Effector memory CD8-positive, alpha-beta T cell (primary cell): ENCODE measurements around the gene RBMX.

Experiments
- ATAC-seq: fragments of 150-1000 bp; cut with Tn5 transposase; replicated peaks from 2 replicates; pipeline ENCODE4 v1.10.0; 2021; ENCODE audit warnings: mild to moderate bottlenecking, moderate library complexity
- DNase-seq, 3 experiments: peaks; one replicate each; pipeline ENCODE4 v3.0.0; 2021
- H3K27ac Mint-ChIP-seq, 2 donors: one replicate each; pipeline ENCODE4 v1.8.0; 2022; ENCODE audit warnings: mild to moderate bottlenecking in 2 of 2, mixed read lengths in 2 of 2, moderate library complexity in 2 of 2
- H3K27me3 Mint-ChIP-seq, 2 donors: one replicate each; pipeline ENCODE4 v1.8.0; 2022; ENCODE audit warnings: mixed read lengths in 2 of 2
- H3K36me3 Mint-ChIP-seq: one replicate; pipeline ENCODE4 v1.8.0; 2022; ENCODE audit warnings: mild to moderate bottlenecking, moderate library complexity, mixed read lengths; ENCODE audit not compliant: insufficient read depth
- H3K4me1 Mint-ChIP-seq, 2 donors: one replicate each; pipeline ENCODE4 v1.8.0; 2022; ENCODE audit warnings: low read depth in 2 of 2, mixed read lengths in 2 of 2
- H3K4me3 Mint-ChIP-seq, 2 donors: one replicate each; pipeline ENCODE4 v1.8.0; 2022; ENCODE audit warnings: mild to moderate bottlenecking in 2 of 2, mixed read lengths in 2 of 2, moderate library complexity in 2 of 2
- H3K9me3 Mint-ChIP-seq, 2 donors: one replicate each; pipeline ENCODE4 v1.8.0; 2022; ENCODE audit warnings: mixed read lengths in 2 of 2

RBMX gene

GRCh38 chrX:136850441-136851175 lies 29.9 kb downstream of the RBMX start:
- H3K27ac Mint-ChIP-seq, result no peak overlapping the region
- H3K9me3 Mint-ChIP-seq, result no peaks in the 10 kb centered on the region
- DNase-seq (no peak), ATAC-seq (no peak)
- peaks cover 36% of the 10 kb centered on the region for H3K36me3 Mint-ChIP-seq
- no peak overlapping the region for H3K4me3 Mint-ChIP-seq
- no peaks in the 10 kb centered on the region for H3K4me1 Mint-ChIP-seq
- H3K27me3 Mint-ChIP-seq, result no peaks in the 10 kb centered on the region

- peaks cover 30% of the 10 kb centered on the region for H3K36me3 Mint-ChIP-seq
- no peak for ATAC-seq
- H3K9me3 Mint-ChIP-seq, result no peaks in the 10 kb centered on the region
- no peak overlapping the region for H3K4me3 Mint-ChIP-seq
- no peak for DNase-seq
- H3K4me1 Mint-ChIP-seq, result no peaks in the 10 kb centered on the region
- H3K27ac Mint-ChIP-seq, result no peak overlapping the region
- H3K27me3 Mint-ChIP-seq, result no peaks in the 10 kb centered on the region
Measured at GRCh38 chrX:136849395-136849794, 31.1 kb downstream of the RBMX start.

DNA sequence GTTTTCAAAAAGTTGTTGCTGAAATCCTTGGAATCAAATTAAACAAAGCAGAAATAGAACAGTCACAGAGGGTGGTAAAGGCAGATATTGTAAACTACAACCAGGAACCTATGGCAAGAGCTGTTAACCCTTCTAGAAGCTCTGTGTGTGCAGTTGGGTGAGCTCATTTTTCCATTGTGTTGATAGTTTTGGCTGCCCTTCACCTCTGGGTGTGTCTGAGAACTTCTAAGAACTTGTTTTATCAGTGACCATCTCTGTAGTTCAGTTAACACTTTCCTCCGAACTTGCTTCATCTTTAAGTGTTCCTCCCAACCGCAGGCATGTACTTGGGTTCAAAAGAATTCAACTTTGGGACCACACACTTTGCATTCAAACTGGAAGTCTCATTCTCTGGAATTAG lies 32.7 kb downstream of the RBMX start:
- no peak for ATAC-seq
- peaks cover 31% of the 10 kb centered on the region for H3K36me3 Mint-ChIP-seq

GRCh38 chrX:136839196-136839595 lies 41.3 kb downstream of the RBMX start:
- no peak for ATAC-seq
- peaks cover 8% of the 10 kb centered on the region for H3K36me3 Mint-ChIP-seq

More for the DNA sequence above, 32.7 kb downstream of the RBMX start:
- no peaks in the 10 kb centered on the region for H3K4me1 Mint-ChIP-seq
- no peaks in the 10 kb centered on the region for H3K9me3 Mint-ChIP-seq
- no peak overlapping the region for H3K27ac Mint-ChIP-seq
- DNase-seq, result no peak
- no peak overlapping the region for H3K4me3 Mint-ChIP-seq
- no peaks in the 10 kb centered on the region for H3K27me3 Mint-ChIP-seq

GRCh38 chrX:136835761-136836160 lies 44.8 kb downstream of the RBMX start:
- Mint-ChIP-seq H3K4me1 (no peaks in the 10 kb centered on the region), H3K27ac (no peak overlapping the region), H3K9me3 (no peaks in the 10 kb centered on the region), H3K27me3 (no peaks in the 10 kb centered on the region), H3K4me3 (no peak overlapping the region), H3K36me3 (peaks cover 6% of the 10 kb centered on the region)
- DNase-seq (no peak), ATAC-seq (no peak)

More at GRCh38 chrX:136839196-136839595, 41.3 kb downstream of the RBMX start:
- no peak for DNase-seq
- Mint-ChIP-seq H3K27ac (no peak overlapping the region), H3K4me1 (no peaks in the 10 kb centered on the region), H3K27me3 (no peaks in the 10 kb centered on the region), H3K4me3 (no peak overlapping the region), H3K9me3 (no peaks in the 10 kb centered on the region)

- no peak overlapping the region for H3K27ac Mint-ChIP-seq
- no peak overlapping the region for H3K4me3 Mint-ChIP-seq
- no peaks in the 10 kb centered on the region for H3K36me3 Mint-ChIP-seq
- no peaks in the 10 kb centered on the region for H3K9me3 Mint-ChIP-seq
- no peaks in the 10 kb centered on the region for H3K27me3 Mint-ChIP-seq
- ATAC-seq (no peak), DNase-seq (no peak)
- no peaks in the 10 kb centered on the region for H3K4me1 Mint-ChIP-seq
Measured at GRCh38 chrX:136829413-136829812, 51.1 kb downstream of the RBMX start.

GRCh38 chrX:136828830-136829229 lies 51.7 kb downstream of the RBMX start:
- Mint-ChIP-seq H3K27me3 (no peaks in the 10 kb centered on the region), H3K27ac (no peak overlapping the region), H3K9me3 (no peaks in the 10 kb centered on the region), H3K36me3 (no peaks in the 10 kb centered on the region), H3K4me3 (no peak overlapping the region), H3K4me1 (no peaks in the 10 kb centered on the region)
- ATAC-seq (no peak), DNase-seq (no peak)

DNA sequence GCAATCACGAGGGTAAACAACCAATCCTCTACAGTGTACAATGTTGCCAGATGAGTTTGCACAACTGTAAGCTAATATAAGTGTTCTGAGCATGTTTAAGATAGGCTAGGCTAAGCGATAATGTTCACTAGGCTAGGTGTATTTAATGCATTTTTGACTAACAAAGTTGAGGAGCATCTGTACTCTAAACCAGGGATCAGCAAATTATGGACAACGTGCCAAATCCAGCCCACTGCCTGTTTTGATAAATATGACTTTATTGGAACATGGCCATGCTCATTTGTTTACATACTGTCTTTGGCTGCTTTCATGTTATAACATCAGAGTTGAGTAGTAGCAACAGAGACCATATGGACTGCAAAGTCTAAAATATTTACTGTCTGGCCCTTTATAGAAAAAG lies 53.5 kb downstream of the RBMX start:
- Mint-ChIP-seq H3K9me3 (no peaks in the 10 kb centered on the region), H3K27me3 (no peaks in the 10 kb centered on the region), H3K27ac (no peak overlapping the region), H3K4me3 (no peak overlapping the region), H3K4me1 (no peaks in the 10 kb centered on the region), H3K36me3 (no peaks in the 10 kb centered on the region)
- DNase-seq (no peak), ATAC-seq (no peak)

DNA sequence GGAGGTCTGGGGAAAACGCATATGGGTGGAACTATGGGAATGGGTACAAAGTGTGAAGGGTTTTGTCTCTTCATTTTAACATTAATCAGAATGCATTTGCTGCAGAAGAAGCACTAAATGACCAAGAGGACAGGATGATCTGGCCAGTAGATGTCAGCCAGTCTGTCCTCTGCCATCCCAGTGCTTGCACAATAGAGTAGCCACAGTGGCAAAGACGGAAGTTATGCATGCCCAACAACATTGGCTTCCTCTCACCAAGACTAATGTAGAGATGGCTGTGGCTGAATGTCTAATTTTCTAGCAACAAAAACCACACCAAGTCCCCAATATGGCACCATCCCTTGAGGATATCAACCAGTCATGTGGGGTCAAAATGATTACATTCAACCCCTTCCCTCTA lies 54.8 kb downstream of the RBMX start:
- Mint-ChIP-seq H3K4me1 (no peaks in the 10 kb centered on the region), H3K36me3 (no peaks in the 10 kb centered on the region), H3K27me3 (no peaks in the 10 kb centered on the region), H3K9me3 (no peaks in the 10 kb centered on the region), H3K4me3 (no peak overlapping the region), H3K27ac (no peak overlapping the region)
- DNase-seq (no peak), ATAC-seq (no peak)
